ENCODE measurements around the gene CHRNA3.

The CHRNA3 gene

GRCh38 chr15:78620527-78621421 lies at the start of gene CHRNA3:
CHRNA3 (minus strand) TSS chr15:78620996; CDS start chr15:78620794, 202 bp downstream.
- no peak for DNase-seq (ENCODE audit: low read depth in 2 of 2)

DNA sequence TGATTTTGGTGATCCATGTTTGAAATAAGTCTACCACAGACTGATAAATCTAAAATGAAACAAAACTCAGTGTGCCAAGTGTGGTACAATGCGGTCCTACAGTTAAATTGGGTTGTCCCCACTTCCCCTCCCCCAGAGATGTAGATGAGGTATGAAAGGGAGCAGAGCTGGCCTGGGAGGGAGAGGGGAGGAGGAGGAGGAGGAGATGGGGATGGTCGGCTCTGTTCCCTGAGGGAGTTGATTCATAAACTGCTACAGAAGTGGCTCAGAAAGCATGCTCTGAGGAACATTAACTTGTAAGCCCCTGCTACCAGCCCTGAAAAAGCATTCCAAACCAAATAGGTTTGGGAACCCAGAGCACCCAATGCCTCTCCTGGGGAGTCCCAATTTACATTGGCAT lies 48.2 kb upstream of the CHRNA3 start:
- no peak for DNase-seq (ENCODE audit: low read depth in 2 of 2)

DNA sequence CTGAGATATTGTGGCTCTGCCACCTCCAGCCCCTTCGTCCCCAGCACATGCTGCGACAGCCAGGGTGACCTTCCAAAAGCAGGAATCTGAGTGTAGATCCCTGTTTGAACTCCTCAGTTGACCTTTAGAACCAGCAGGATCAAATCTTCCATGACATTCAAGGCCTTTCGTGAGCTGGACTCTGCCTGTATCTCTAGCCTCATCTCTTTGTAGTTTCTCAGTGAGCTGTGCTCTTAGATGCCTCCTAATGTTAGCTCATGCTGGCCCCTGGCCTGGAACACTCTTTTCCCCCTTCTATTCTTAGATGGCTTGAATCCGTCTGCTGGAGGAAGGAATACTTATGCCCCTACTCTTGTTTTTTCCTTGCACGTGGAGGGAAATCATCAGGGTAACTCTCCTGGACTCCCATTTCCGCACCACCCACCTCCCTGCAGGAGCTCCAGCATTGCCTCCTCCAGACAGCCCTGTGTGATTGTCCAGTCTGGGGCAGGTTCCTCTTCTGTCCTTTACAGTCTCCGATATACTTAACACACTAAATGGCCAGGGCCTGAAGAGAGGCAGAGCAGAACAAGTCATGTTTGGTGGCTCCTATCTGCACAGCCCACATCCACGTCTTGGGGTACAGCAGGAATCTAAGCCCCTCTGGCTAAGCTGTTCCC lies 46.9 kb upstream of the CHRNA3 start:
- no peak for DNase-seq (ENCODE audit: low read depth in 2 of 2)

GRCh38 chr15:78666010-78666409 lies 45.2 kb upstream of the CHRNA3 start:
- no peak for DNase-seq (ENCODE audit: low read depth in 2 of 2)

DNA sequence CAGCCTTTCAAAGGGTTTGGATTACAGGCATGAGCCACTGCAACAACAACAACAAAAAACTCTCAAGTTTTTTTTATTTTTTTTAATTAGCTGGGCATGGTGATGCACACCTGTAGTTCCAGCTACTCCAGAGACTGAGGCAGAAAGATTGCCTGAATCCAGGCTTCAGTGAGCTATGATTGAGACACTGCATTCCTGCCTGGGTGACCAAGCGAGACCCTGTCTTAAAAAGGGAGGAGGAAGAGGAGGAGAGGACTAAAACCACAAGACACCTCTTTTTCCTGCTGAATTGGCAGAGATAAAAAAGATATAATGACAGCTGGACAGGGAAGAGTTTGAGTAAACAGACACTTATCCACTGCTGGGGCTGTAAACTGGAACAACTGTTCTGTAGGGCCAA lies 42.9 kb upstream of the CHRNA3 start:
- no peak for DNase-seq (ENCODE audit: low read depth in 2 of 2)

GRCh38 chr15:78662028-78662427 lies 41.2 kb upstream of the CHRNA3 start:
- no peak for DNase-seq (ENCODE audit: low read depth in 2 of 2)

DNA sequence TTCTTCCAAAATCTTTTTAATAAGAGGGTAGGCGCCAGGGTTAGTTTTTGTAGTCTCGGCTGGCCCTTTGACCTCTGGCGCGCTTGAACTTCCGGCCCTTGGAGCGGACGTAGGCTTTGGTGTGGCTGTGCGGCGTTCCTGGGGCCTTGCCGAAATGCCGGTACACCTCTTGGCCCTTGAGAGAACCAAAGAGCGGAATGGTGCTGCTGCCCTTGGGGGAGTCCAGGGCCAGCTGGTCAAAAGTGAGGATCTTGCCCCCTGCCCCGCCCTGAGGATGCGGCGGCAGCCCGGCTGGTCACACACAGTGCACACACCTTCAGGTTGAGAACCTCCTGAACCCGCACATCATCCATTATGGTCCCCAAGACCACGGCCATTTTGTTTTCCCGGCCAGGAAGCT lies 40.2 kb upstream of the CHRNA3 start:
- no peak for DNase-seq (ENCODE audit: low read depth in 2 of 2)

DNA sequence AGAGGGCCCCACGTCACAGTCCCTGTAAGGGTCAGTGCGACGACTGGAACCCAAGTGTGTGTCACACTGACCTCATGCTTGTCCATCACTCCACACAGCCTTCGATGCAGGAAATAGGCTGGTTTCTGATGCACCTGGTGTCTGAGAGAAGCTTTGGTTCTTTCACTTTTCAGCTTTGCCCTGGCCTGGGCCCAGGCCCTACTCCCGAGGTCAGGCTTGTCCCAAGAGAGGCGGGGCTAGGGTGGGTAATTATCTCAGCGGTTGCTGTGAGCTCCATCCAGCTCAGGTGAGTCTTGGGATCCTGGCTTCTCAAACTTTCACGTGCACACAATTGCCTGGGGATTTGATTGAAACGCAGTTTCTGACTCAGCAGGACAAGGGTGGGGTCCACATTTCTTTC lies 39.8 kb upstream of the CHRNA3 start:
- no peak for DNase-seq (ENCODE audit: low read depth in 2 of 2)

DNA sequence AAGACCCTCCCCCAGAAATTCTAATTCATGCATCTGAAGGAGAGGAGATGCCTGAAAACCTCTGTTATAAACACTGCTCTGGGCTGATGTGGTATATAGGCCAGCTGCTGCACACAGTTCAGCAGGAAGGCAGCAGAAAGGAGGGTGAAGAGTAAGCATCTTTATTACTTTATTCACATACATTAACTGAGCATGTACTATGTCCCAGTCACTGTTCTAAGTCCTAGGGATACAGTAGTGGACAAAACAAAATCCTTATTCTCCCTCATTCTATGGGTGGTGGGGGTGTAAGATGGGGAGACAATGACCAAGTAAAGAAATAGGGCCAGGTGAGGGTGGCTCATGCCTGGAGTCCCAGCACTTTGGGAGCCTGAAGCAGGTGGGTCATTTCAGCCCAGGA lies 38.0 kb upstream of the CHRNA3 start:
- no peak for DNase-seq (ENCODE audit: low read depth in 2 of 2)

DNA sequence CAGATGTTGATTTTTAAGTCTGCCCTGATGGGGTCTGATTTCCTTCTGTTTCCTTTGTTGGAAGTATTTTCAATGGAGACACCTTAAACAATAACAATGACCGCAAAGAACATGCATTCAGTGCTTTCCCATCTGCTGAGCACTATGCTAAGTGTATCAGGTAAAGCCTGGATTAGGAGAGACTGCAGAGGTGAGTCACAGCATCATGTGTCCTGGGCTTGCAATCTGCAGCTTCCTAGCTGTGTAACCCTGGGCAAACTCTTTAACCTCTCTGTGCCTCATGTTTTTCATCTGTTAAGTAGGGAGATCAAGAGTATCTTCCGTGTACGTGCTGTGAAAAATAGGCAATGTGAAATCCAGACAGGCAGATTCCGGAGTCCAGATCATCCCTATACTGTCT lies 33.5 kb upstream of the CHRNA3 start:
- no peak for DNase-seq (ENCODE audit: low read depth in 2 of 2)

DNA sequence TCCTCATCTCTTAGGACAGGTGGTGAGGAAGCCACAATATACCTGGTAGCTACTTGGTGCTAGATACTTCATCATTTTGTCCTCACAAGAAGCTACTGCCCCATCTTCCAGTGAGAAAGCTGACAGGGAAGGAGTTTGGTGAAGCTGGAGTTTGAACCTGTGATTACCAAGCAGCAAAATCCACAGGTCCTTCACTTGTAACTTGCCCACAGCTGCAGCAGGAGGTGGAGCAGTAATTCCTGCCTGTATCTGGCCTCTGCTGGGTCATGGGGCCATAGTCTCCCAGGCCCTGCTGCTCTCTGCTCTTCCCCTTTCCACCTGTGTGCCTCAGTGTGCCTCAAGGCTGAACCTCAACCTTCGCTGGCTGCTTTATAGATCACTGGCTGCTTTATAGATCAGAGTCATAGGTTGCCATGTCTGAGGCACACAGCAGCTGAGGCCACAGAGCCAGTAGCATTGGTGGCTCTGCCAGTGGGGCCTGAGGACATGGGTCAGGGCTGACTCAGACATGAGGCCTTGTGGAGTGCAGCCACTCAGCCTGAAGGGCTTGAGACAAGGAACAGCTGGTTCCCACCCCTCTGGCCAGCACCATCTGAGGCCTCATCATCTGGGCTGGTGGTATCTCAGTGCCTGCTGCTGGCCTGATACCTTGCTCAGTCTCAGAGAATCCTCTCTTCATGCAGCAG lies 31.3 kb upstream of the CHRNA3 start:
- no peak for DNase-seq (ENCODE audit: low read depth in 2 of 2)

DNA sequence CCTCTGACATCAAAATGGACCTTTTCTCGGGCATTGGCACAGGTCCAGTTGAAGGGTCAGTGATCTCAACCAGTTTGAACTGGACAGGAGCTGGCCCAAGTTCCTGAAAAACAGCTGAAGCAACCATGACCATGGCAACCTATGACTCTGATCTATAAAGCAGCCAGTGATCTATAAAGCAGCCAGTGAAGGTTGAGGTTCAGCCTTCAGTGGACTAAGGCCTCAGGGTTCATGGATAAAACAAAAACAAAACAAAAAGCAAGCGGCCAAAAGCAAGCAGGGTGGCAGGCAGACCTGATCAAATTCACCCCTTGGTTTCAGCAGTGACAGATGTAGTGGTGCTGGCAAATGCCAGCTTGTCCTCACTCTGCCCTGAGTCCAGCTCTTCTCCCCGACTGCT lies 30.2 kb upstream of the CHRNA3 start:
- no peak for DNase-seq (ENCODE audit: low read depth in 2 of 2)

GRCh38 chr15:78650022-78650421 lies 29.2 kb upstream of the CHRNA3 start:
- no peak for DNase-seq (ENCODE audit: low read depth in 2 of 2)

DNA sequence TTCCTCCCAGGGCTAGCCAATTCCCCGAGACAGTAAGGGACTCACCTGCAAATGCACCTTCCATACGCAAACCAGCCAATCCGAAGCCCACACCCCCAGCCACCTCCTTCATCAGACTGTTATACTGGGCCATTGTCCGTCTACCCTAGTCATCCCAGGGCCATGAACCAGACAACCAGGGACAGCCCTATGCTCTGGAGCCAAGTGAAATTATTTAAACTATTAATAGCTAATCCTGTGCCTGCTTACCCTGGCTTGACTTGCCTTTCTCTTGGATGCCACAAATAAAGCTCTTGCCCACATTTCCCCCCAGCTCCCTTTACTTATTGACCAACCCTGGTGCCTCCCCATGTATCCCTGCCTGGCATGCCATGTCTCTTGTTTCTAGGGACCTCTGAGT lies 24.2 kb upstream of the CHRNA3 start:
- no peak for DNase-seq (ENCODE audit: low read depth in 2 of 2)

DNA sequence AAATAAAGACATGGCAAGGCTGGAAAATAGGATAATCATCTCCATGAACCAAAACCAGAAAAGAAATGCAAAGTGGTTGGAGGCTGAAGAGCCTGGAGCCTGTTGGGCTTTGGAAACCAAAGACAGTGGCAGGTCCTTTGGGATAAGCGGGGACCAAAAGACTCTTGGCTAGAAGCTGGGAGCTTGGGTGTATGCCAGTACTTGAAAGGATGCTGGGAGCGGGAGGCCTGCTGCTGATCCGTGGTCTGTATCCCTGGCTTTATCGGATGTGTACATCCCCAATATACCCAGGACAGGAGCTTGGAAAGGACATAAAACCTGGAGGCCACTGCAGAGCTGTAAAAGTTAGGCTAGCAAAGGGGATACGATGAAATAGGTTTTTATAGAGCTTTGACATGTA lies 21.5 kb upstream of the CHRNA3 start:
- no peak for DNase-seq (ENCODE audit: low read depth in 2 of 2)

DNA sequence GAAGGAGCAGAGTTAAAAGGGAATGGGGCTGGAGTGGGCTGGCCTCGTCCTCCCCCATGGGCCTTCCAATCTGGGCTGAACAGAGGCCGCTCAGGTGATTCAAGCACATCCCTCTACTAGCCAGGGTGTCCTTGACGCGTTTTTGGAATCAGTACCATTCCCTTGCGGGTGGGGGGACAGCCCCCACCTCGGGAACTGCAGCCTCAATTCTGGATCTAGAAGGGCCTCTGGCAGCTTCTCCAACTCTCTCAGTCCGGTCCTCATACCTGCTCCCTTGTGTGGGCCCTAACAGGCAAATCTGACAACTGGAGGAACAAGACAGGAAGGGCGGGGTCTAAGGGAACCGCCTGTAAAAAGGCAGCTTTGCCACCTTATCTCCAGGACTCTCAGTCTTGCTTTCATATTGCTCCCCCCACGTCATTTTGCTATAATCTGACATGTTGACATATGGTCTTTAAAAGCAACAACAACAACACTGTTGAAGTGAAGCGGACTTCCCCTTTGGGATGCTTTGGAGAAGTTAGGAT lies 21.0 kb upstream of the CHRNA3 start:
- no peak for DNase-seq (ENCODE audit: low read depth in 2 of 2)

DNA sequence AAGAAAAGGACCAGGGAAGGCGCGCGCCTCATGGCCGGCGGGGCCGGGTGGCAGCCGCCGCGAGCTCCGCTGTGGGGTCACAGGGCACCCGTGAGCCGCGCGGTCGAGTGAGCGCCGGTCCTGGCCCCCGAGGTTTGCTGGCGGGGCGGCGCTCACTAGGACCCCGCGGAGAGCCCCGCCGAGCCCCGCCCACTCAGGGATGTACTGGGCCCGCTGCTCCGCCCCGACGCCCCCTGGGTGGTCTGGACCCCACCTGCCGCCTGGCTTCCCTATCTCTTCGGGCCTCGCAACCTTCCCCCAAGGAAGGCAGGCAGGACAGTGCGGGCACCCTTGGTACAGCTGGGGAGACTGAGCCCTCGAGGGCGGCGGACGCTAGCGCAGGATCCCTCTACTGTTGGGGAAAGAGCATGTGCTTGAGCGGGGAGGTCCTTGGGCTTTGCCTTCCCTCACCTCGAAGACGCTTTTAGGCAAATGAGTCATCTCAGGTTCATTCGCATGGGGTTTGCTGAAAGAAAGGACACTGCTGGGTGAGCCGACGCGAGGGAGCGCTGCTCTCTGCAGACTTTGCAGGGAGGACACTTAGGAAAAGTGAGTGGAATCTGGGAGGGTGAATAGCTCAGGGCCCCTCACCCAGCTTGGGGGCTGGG lies 20.4 kb upstream of the CHRNA3 start, which contains the start of gene CHRNB4:
CHRNB4 (minus strand) TSS at position 109 of the 647 bp plus-strand sequence; CDS start at position 32, 77 bp downstream.
- DNase-seq (ENCODE audit: low read depth in 2 of 2) = no peak

GRCh38 chr15:78640527-78641101 lies 19.8 kb upstream of the CHRNA3 start:
- no peak for DNase-seq (ENCODE audit: low read depth in 2 of 2)

GRCh38 chr15:78638658-78639314 lies 18.0 kb upstream of the CHRNA3 start:
- DNase-seq (ENCODE audit: low read depth in 2 of 2) = peak in 1 of 2 donors; percentile 17

DNA sequence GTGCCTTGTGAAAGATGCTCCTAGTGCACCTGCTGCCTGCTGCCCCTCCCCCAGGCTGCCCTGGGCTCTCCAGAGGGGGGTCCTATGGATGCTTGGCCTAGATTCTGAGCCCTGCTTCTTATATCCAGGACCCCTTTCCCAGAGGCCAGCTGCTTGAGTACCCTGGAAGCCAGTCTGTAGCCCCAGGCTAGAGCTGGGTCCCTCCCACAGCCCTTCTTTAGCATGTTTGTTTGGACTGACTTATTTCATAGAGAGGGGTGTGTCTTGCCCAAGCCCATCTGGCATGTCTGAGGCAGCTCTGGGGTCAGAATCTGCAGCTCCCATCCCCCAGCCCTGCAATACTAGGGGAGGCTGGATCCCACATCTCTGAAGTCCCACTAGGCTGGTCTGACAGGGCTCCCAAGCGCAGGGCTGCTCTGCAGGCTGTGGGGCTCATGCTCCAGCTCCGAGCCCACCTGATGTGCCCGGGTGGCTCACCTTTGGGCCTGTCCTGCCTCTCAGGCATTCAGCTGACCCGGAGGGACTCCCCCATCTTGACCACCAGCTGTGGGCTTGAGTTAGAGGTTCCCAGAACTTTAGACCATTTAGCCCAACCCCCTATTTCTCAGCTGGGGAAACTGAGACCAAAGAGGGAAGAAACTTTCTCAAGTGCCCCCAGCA lies 17.1 kb upstream of the CHRNA3 start:
- DNase-seq (ENCODE audit: low read depth in 2 of 2) = no peak

Measured in stimulated activated CD8-positive, alpha-beta memory T cell treated with anti-CD3 and anti-CD28 coated beads, Interleukin-15, amount 100 ng/mL, for 48 hours (primary cell).